SK-N-SH (cell line): ENCODE data around the gene WIPF3. TPM values are rescaled to one million over a fixed set of nuclear protein-coding genes. Genes with fewer than 3 reads are reported as not detected.

Experiments used
- CTCF ChIA-PET: fragments of 300-600, 350-600 bp; formaldehyde crosslinking; extraction: SDS; loops from one replicate; lab custom pipeline; 2021; lab: Yijun Ruan, JAX
- POLR2A ChIA-PET: fragments of 350-600 bp; sonication (Branson Sonifier 250); formaldehyde crosslinking; extraction: SDS; loops from one replicate; lab custom pipeline; 2020; ENCODE audit warnings: antibody characterized with exemption, inconsistent platforms; lab: Yijun Ruan, JAX
- DNase-seq: peaks from one replicate; pipeline ENCODE4 v3.0.0; 2012
- H2AFZ ChIP-seq: fragments of 200-600 bp; sonication (generic); 2 replicates; pipeline ENCODE4 v1.8.1; 2016; ENCODE audit warnings: antibody characterized with exemption, mild to moderate bottlenecking, low read depth
- H3F3A ChIP-seq: fragments of 200-600 bp; sonication (generic); replicated peaks from 2 replicates; pipeline ENCODE3; 2016; ENCODE audit warnings: antibody characterized with exemption, mild to moderate bottlenecking; ENCODE audit not compliant: insufficient read depth
- H3K27ac ChIP-seq, 2 experiments: fragments of 200-500 bp in 1 of 2; fragments of 200-600 bp in 1 of 2; sonication (Bioruptor generic) in 1 of 2; sonication (generic), shearing (Covaris generic) in 1 of 2; 2 replicates each; pipeline versions ENCODE4 v1.5.1 to v1.6.1; 2014 to 2016; ENCODE audit warnings: low read depth in 2 of 2, inconsistent platforms in 1 of 2, low read length in 1 of 2, mild to moderate bottlenecking in 1 of 2, mixed read lengths in 1 of 2
- H3K27me3 ChIP-seq: fragments of 200-600 bp; sonication (generic), shearing (Covaris generic); 2 replicates; pipeline ENCODE4 v1.6.1; 2016; ENCODE audit warnings: mixed run types; ENCODE audit not compliant: insufficient read depth
- H3K36me3 ChIP-seq, 2 experiments: fragments of 200-500 bp in 1 of 2; fragments of 200-600 bp in 1 of 2; sonication (Bioruptor generic) in 1 of 2; sonication (generic) in 1 of 2; replicated peaks in 1 of 2; 2 replicates each; pipeline versions ENCODE3 to v1.5.1; 2014 to 2016; ENCODE audit warnings: low read length in 1 of 2, mild to moderate bottlenecking in 1 of 2; ENCODE audit not compliant: insufficient read depth in 2 of 2, control insufficient read depth in 1 of 2
- H3K4me1 ChIP-seq, 2 experiments: fragments of 200-500 bp in 1 of 2; fragments of 200-600 bp in 1 of 2; sonication (Bioruptor generic) in 1 of 2; sonication (generic), shearing (Covaris generic) in 1 of 2; 2 replicates each; pipeline versions ENCODE4 v1.5.1 to v1.6.1; 2014 to 2016; ENCODE audit warnings: low read depth in 1 of 2, low read length in 1 of 2, mixed run types in 1 of 2; ENCODE audit not compliant: insufficient read depth in 2 of 2, control insufficient read depth in 1 of 2
- H3K4me2 ChIP-seq: fragments of 200-600 bp; sonication (generic), shearing (Covaris generic); 2 replicates; pipeline ENCODE4 v1.6.1; 2017; ENCODE audit warnings: mixed run types
- H3K4me3 ChIP-seq, 2 experiments: fragments of 200-500 bp in 1 of 2; fragments of 200-600 bp in 1 of 2; sonication (Bioruptor generic) in 1 of 2; sonication (generic), shearing (Covaris generic) in 1 of 2; 2 replicates each; pipeline versions ENCODE4 v1.5.1 to v1.8.1; 2014 to 2016; ENCODE audit warnings: low read depth in 2 of 2, inconsistent platforms in 1 of 2, low read length in 1 of 2, mild to moderate bottlenecking in 1 of 2, mixed read lengths in 1 of 2, moderate library complexity in 1 of 2
- H3K79me2 ChIP-seq: fragments of 200-600 bp; sonication (generic); 2 replicates; pipeline ENCODE4 v1.8.1; 2017; ENCODE audit warnings: mild to moderate bottlenecking; ENCODE audit not compliant: insufficient read depth
- H3K9ac ChIP-seq: fragments of 200-600 bp; sonication (generic); 2 replicates; pipeline ENCODE4 v1.6.1; 2017; ENCODE audit warnings: mixed run types
- H3K9me2 ChIP-seq: fragments of 200-600 bp; sonication (generic); 2 replicates; pipeline ENCODE4 v1.6.1; 2017; ENCODE audit warnings: mixed run types
- H3K9me3 ChIP-seq: fragments of 200-600 bp; sonication (generic); 2 replicates; pipeline ENCODE4 v1.6.1; 2017; ENCODE audit warnings: mixed run types, mild to moderate bottlenecking, moderate library complexity
- H4K20me1 ChIP-seq: fragments of 200-600 bp; sonication (generic); 2 replicates; pipeline ENCODE4 v1.6.1; 2017; ENCODE audit warnings: mild to moderate bottlenecking, mixed run types; ENCODE audit not compliant: insufficient read depth
- CTCF ChIP-seq: fragments of 200-600 bp; sonication (generic); IDR thresholded peaks from 2 replicates; pipeline ENCODE4 v1.6.1; 2017; ENCODE audit warnings: antibody characterized with exemption, mild to moderate bottlenecking, moderate library complexity
- ELF1 ChIP-seq: IDR thresholded peaks from 2 replicates; pipeline ENCODE4 v1.4.0; 2012
- EZH2phosphoT487 ChIP-seq: fragments of 200-600 bp; sonication (generic); IDR thresholded peaks from 2 replicates; pipeline ENCODE4 v1.6.1; 2017; ENCODE audit warnings: low read depth, mixed run types, mild to moderate bottlenecking, antibody characterized with exemption, moderate library complexity, borderline replicate concordance
- FOSL2 ChIP-seq: IDR thresholded peaks from 2 replicates; pipeline ENCODE4 v1.4.0; 2012; ENCODE audit warnings: low read depth, mild to moderate bottlenecking, moderate library complexity, borderline replicate concordance
- FOXM1 ChIP-seq: IDR thresholded peaks from 2 replicates; pipeline ENCODE4 v1.4.0; 2012; ENCODE audit warnings: low read depth, mild to moderate bottlenecking
- GABPA ChIP-seq: IDR thresholded peaks from 2 replicates; pipeline ENCODE4 v1.4.0; 2012; ENCODE audit warnings: low read depth, mild to moderate bottlenecking
- IRF3 ChIP-seq: fragments of 150-350 bp; IDR thresholded peaks from 2 replicates; pipeline ENCODE4 v1.6.1; 2016; ENCODE audit warnings: mild to moderate bottlenecking, low read depth, low read length
- MAX ChIP-seq: IDR thresholded peaks from 2 replicates; pipeline ENCODE4 v1.4.0; 2012; ENCODE audit warnings: low read depth
- MEF2A ChIP-seq: IDR thresholded peaks from 2 replicates; pipeline ENCODE4 v1.4.0; 2012; ENCODE audit warnings: low read depth, borderline replicate concordance
- RAD21 ChIP-seq: IDR thresholded peaks from 2 replicates; pipeline ENCODE4 v1.6.1; 2012; ENCODE audit warnings: mild to moderate bottlenecking, low read length
- RCOR1 ChIP-seq: fragments of 150-350 bp; IDR thresholded peaks from 2 replicates; pipeline ENCODE4 v1.6.1; 2017; ENCODE audit warnings: antibody characterized with exemption, low read length
- RFX5 ChIP-seq: IDR thresholded peaks from 2 replicates; pipeline ENCODE4 v1.6.1; 2012; ENCODE audit warnings: mild to moderate bottlenecking, improper control_type of control experiment, low read length
- SIN3A ChIP-seq: IDR thresholded peaks from 2 replicates; pipeline ENCODE4 v1.6.1; 2012; ENCODE audit warnings: low read depth, mild to moderate bottlenecking, low read length, moderate library complexity, borderline replicate concordance
- SMC3 ChIP-seq: IDR thresholded peaks from 2 replicates; pipeline ENCODE4 v1.6.1; 2012; ENCODE audit warnings: low read depth, low read length, improper control_type of control experiment
- TEAD4 ChIP-seq: IDR thresholded peaks from 2 replicates; pipeline ENCODE4 v1.4.0; 2012; ENCODE audit warnings: mild to moderate bottlenecking, borderline replicate concordance; ENCODE audit not compliant: insufficient read depth
- USF2 ChIP-seq: fragments of 150-350 bp; IDR thresholded peaks from 2 replicates; pipeline ENCODE4 v1.6.1; 2017; ENCODE audit warnings: antibody characterized with exemption, low read length, low read depth, borderline replicate concordance
- YY1 ChIP-seq: IDR thresholded peaks from 2 replicates; pipeline ENCODE4 v1.4.0; 2012; ENCODE audit warnings: low read depth, mild to moderate bottlenecking
- ZBTB33 ChIP-seq: IDR thresholded peaks from 2 replicates; pipeline ENCODE4 v1.4.0; 2012; ENCODE audit warnings: low read depth, borderline replicate concordance
- WGBS: methylation state at CpG from one replicate; pipeline ENCODE4 v1.1.6; 2017; ENCODE audit warnings: low lambda C conversion rate; 5-methylcytosine and 5-hydroxymethylcytosine counted together
- polyA plus RNA-seq, 3 experiments: library from polyadenylated mRNA; depleted of rRNA; stranded (reverse); fragments of >200 nt; gene quantifications; 2 replicates each; pipeline ENCODE4 v1.2.3, GENCODE V29; 2012

WIPF3 gene
- polyA plus RNA-seq, 1 of the 3 experiments (the other 2 are of a cell fraction), result 0.02 TPM

- TF ChIP-seq TEAD4 (no peak), RAD21 (no peak), ZBTB33 (no peak), USF2 (no peak), SMC3 (no peak), YY1 (no peak), RCOR1 (no peak)
These were observed 109.3 kb downstream of the WIPF3 start (continued) for GRCh38 chr7:29915481-29916215.

- H3K36me3 ChIP-seq, result peaks cover 9 to 38% of the 10 kb centered on the region in 2 experiments
- H3K27ac ChIP-seq, result no peak overlapping the region
- H3K9me2 ChIP-seq, result no peaks in the 10 kb centered on the region
- H3K9me3 ChIP-seq, result no peaks in the 10 kb centered on the region
- no peaks in the 10 kb centered on the region for H3K79me2 ChIP-seq
- H3F3A ChIP-seq, result peaks cover 4% of the 10 kb centered on the region
- WGBS, result 84% methylated on average over 4 of the region's 4 CpGs
- no peak overlapping the region for H3K4me3 ChIP-seq
- peaks cover 0 to 6% of the 10 kb centered on the region in 2 experiments; a peak in 1 of 4 replicates for H3K4me1 ChIP-seq
- ChIA-PET CTCF (interaction anchor here (1.1 to 19.0 kb wide), 8 partner anchors 8 to 293 kb away, joined by 3 to 365 read pairs (median 5); no protein-coding TSS in a partner anchor), POLR2A (no interaction called here)
- no peak overlapping the region for H3K9ac ChIP-seq
- H4K20me1 ChIP-seq, result no peaks in the 10 kb centered on the region
- H2AFZ ChIP-seq, result no peak overlapping the region
- no peak for DNase-seq
- H3K27me3 ChIP-seq, result no peaks in the 10 kb centered on the region
- H3K4me2 ChIP-seq, result no peak overlapping the region
- TF ChIP-seq TEAD4 (no peak), ELF1 (no peak), MEF2A (no peak), EZH2phosphoT487 (no peak), FOXM1 (no peak), CTCF (no peak), GABPA (no peak), IRF3 (no peak), RFX5 (no peak), SIN3A (no peak), RAD21 (no peak), ZBTB33 (no peak), FOSL2 (no peak), MAX (no peak), YY1 (no peak)
These were observed 111.3 kb downstream of the WIPF3 start for GRCh38 chr7:29917641-29918040.
